GM10847 (cell line): ENCODE data around the gene ACOXL.

ENCODE experiments used
- POLR2A ChIP-seq: IDR thresholded peaks from 2 replicates; pipeline ENCODE4 v1.6.1; 2011; ENCODE audit not compliant: insufficient read length; ENCODE audit errors: extremely low read depth

Gene ACOXL

GRCh38 chr2:110820128-110820527 lies 87.8 kb downstream of the ACOXL start:
- no peak for TF ChIP-seq POLR2A

GRCh38 chr2:110823165-110823564 lies 90.8 kb downstream of the ACOXL start:
- no peak for TF ChIP-seq POLR2A

- no peak for TF ChIP-seq POLR2A
Observed at GRCh38 chr2:110827511-110827910, 95.1 kb downstream of the ACOXL start.

- no peak for TF ChIP-seq POLR2A
Observed at GRCh38 chr2:110828330-110828729, 96.0 kb downstream of the ACOXL start.

GRCh38 chr2:110829413-110830146 lies 97.2 kb downstream of the ACOXL start:
- TF ChIP-seq POLR2A: no peak

- TF ChIP-seq POLR2A: no peak
Observed at GRCh38 chr2:110832740-110833139, 100.4 kb downstream of the ACOXL start.

- TF ChIP-seq POLR2A: no peak
Observed at GRCh38 chr2:110834134-110834827, 101.9 kb downstream of the ACOXL start.

GRCh38 chr2:110836671-110837070 lies 104.3 kb downstream of the ACOXL start:
- TF ChIP-seq POLR2A: no peak

GRCh38 chr2:110837446-110838409 lies 105.4 kb downstream of the ACOXL start:
- no peak for TF ChIP-seq POLR2A

GRCh38 chr2:110838657-110839384 lies 106.4 kb downstream of the ACOXL start:
- TF ChIP-seq POLR2A: no peak

- no peak for TF ChIP-seq POLR2A
Observed at GRCh38 chr2:110840508-110840907, 108.1 kb downstream of the ACOXL start.

- TF ChIP-seq POLR2A: no peak
Observed at GRCh38 chr2:110842048-110842447, 109.7 kb downstream of the ACOXL start.

- TF ChIP-seq POLR2A: no peak
Observed at GRCh38 chr2:110843496-110843895, 111.1 kb downstream of the ACOXL start.

GRCh38 chr2:110843959-110844510 lies 111.7 kb downstream of the ACOXL start:
- TF ChIP-seq POLR2A: no peak

GRCh38 chr2:110847651-110848050 lies 115.3 kb downstream of the ACOXL start:
- no peak for TF ChIP-seq POLR2A

GRCh38 chr2:110848071-110848470 lies 115.7 kb downstream of the ACOXL start:
- TF ChIP-seq POLR2A: no peak
